T-helper 1 cell treated with Interleukin-12 subunit alpha and Interleukin-12 subunit beta and Interleukin-4 antibody, amounts not matched to agents 30 μg/mL and 1 μg/mL, for 36 hours (primary cell): ENCODE results near the gene TMEM150A.
"Not testable (repeated sequence)": the region's sequence is repeated elsewhere in the genome, so short reads cannot be mapped to it uniquely, and the experiment has no call there.

Source experiments
- H3K27ac Mint-ChIP-seq: one replicate; pipeline ENCODE4 v1.8.0; 2021; ENCODE audit warnings: mild to moderate bottlenecking, mixed read lengths
- H3K27me3 Mint-ChIP-seq: one replicate; pipeline ENCODE4 v1.8.0; 2021; ENCODE audit warnings: low read depth, mixed read lengths
- H3K36me3 Mint-ChIP-seq: one replicate; pipeline ENCODE4 v1.8.0; 2021; ENCODE audit warnings: low read depth, mixed read lengths
- H3K4me1 Mint-ChIP-seq: one replicate; pipeline ENCODE4 v1.8.0; 2021; ENCODE audit warnings: low read depth, mixed read lengths
- H3K4me3 Mint-ChIP-seq: one replicate; pipeline ENCODE4 v1.8.0; 2021; ENCODE audit warnings: mild to moderate bottlenecking, moderate library complexity, mixed read lengths
- H3K9me3 Mint-ChIP-seq: one replicate; pipeline ENCODE4 v1.8.0; 2021; ENCODE audit warnings: mixed read lengths

Gene TMEM150A

GRCh38 chr2:85578243-85579180 is 24.0 kb downstream of the TMEM150A start:
- H3K27me3 Mint-ChIP-seq, result no peaks in the 10 kb centered on the region
- H3K36me3 Mint-ChIP-seq, result peaks cover 27% of the 10 kb centered on the region
- peak overlapping the region; percentile 77 for H3K27ac Mint-ChIP-seq
- peaks cover 39% of the 10 kb centered on the region for H3K4me1 Mint-ChIP-seq
- no peaks in the 10 kb centered on the region for H3K9me3 Mint-ChIP-seq
- peak overlapping the region; percentile 93 for H3K4me3 Mint-ChIP-seq

- Mint-ChIP-seq H3K4me3 (peak within 1 kb of the TSS; percentile 93), H3K27me3 (peaks cover 3% of the 10 kb centered on the region), H3K4me1 (peaks cover 33% of the 10 kb centered on the region), H3K36me3 (peaks cover 25% of the 10 kb centered on the region), H3K27ac (peak within 1 kb of the TSS; percentile 77), H3K9me3 (no peaks in the 10 kb centered on the region)
These were observed 24.9 kb downstream of the TMEM150A start, which contains the start of gene VAMP8 for GRCh38 chr2:85577386-85578242. Gene VAMP8, plus strand, starts transcription at chr2:85577586. Its CDS starts 61 bp downstream, at chr2:85577647.

GRCh38 chr2:85577063-85577385 is 25.5 kb downstream of the TMEM150A start:
- H3K4me3 Mint-ChIP-seq, result peak overlapping the region; percentile 93
- peaks cover 33% of the 10 kb centered on the region for H3K4me1 Mint-ChIP-seq
- H3K9me3 Mint-ChIP-seq, result no peaks in the 10 kb centered on the region
- H3K27me3 Mint-ChIP-seq, result peaks cover 7% of the 10 kb centered on the region
- peaks cover 19% of the 10 kb centered on the region for H3K36me3 Mint-ChIP-seq
- H3K27ac Mint-ChIP-seq, result peak overlapping the region; percentile 77

GRCh38 chr2:85575739-85576138 is 26.8 kb downstream of the TMEM150A start:
- H3K4me3 Mint-ChIP-seq, result no peak overlapping the region
- peaks cover 27% of the 10 kb centered on the region for H3K4me1 Mint-ChIP-seq
- H3K36me3 Mint-ChIP-seq, result peaks cover 11% of the 10 kb centered on the region
- H3K27ac Mint-ChIP-seq, result no peak overlapping the region
- H3K27me3 Mint-ChIP-seq, result peaks cover 19% of the 10 kb centered on the region
- no peaks in the 10 kb centered on the region for H3K9me3 Mint-ChIP-seq

- H3K27me3 Mint-ChIP-seq, result peaks cover 22% of the 10 kb centered on the region
- no peak overlapping the region for H3K4me3 Mint-ChIP-seq
- H3K9me3 Mint-ChIP-seq, result no peaks in the 10 kb centered on the region
- H3K4me1 Mint-ChIP-seq, result peaks cover 8% of the 10 kb centered on the region
- H3K27ac Mint-ChIP-seq, result no peak overlapping the region
- H3K36me3 Mint-ChIP-seq, result no peaks in the 10 kb centered on the region
These were observed 36.2 kb downstream of the TMEM150A start for GRCh38 chr2:85566265-85566664.

GRCh38 chr2:85564144-85564563 is 38.3 kb downstream of the TMEM150A start:
- H3K9me3 Mint-ChIP-seq, result no peaks in the 10 kb centered on the region
- peaks cover 7% of the 10 kb centered on the region for H3K27me3 Mint-ChIP-seq
- H3K4me3 Mint-ChIP-seq, result peak overlapping the region; percentile 8
- no peaks in the 10 kb centered on the region for H3K36me3 Mint-ChIP-seq
- H3K27ac Mint-ChIP-seq, result peak overlapping the region; percentile 14
- peaks cover 20% of the 10 kb centered on the region for H3K4me1 Mint-ChIP-seq

GRCh38 chr2:85561280-85562212 is 41.0 kb downstream of the TMEM150A start, which contains the start of gene GGCX:
Gene GGCX, minus strand, starts transcription at chr2:85561493. Its CDS starts 65 bp downstream, at chr2:85561428.
- Mint-ChIP-seq H3K4me3 (peak within 1 kb of the TSS; percentile 91), H3K4me1 (peaks cover 22% of the 10 kb centered on the region), H3K27me3 (peaks cover 4% of the 10 kb centered on the region)

GRCh38 chr2:85560812-85561279 is 41.7 kb downstream of the TMEM150A start:
- Mint-ChIP-seq H3K27me3 (peaks cover 4% of the 10 kb centered on the region), H3K36me3 (peaks cover 2% of the 10 kb centered on the region), H3K27ac (peak overlapping the region; percentile 93), H3K4me1 (peaks cover 22% of the 10 kb centered on the region), H3K4me3 (peak overlapping the region; percentile 91), H3K9me3 (no peaks in the 10 kb centered on the region)

More at GRCh38 chr2:85561280-85562212, 41.0 kb downstream of the TMEM150A start, which contains the start of gene GGCX:
- H3K9me3 Mint-ChIP-seq, result no peaks in the 10 kb centered on the region
- peak within 1 kb of the TSS; percentile 93 for H3K27ac Mint-ChIP-seq
- no peaks in the 10 kb centered on the region for H3K36me3 Mint-ChIP-seq

GRCh38 chr2:85560403-85560726 is 42.1 kb downstream of the TMEM150A start:
- not testable (repeated sequence) for H3K36me3 Mint-ChIP-seq, H3K27me3 Mint-ChIP-seq, H3K9me3 Mint-ChIP-seq
- Mint-ChIP-seq H3K27ac (peak overlapping the region; percentile 93), H3K4me1 (peaks cover 22% of the 10 kb centered on the region), H3K4me3 (peak overlapping the region; percentile 91)

- Mint-ChIP-seq H3K36me3 (peaks cover 15% of the 10 kb centered on the region), H3K4me1 (peaks cover 16% of the 10 kb centered on the region), H3K9me3 (no peaks in the 10 kb centered on the region), H3K27me3 (no peaks in the 10 kb centered on the region), H3K4me3 (no peak overlapping the region), H3K27ac (no peak overlapping the region)
These were observed 44.3 kb downstream of the TMEM150A start for GRCh38 chr2:85558160-85558559.

- Mint-ChIP-seq H3K4me1 (peaks cover 18% of the 10 kb centered on the region), H3K9me3 (no peaks in the 10 kb centered on the region), H3K27me3 (no peaks in the 10 kb centered on the region), H3K4me3 (no peak overlapping the region), H3K27ac (no peak overlapping the region), H3K36me3 (peaks cover 24% of the 10 kb centered on the region)
These were observed 45.4 kb downstream of the TMEM150A start for GRCh38 chr2:85557130-85557529.

- H3K9me3 Mint-ChIP-seq, result no peaks in the 10 kb centered on the region
- H3K27me3 Mint-ChIP-seq, result no peaks in the 10 kb centered on the region
- H3K4me1 Mint-ChIP-seq, result peaks cover 14% of the 10 kb centered on the region
- no peak overlapping the region for H3K27ac Mint-ChIP-seq
- H3K36me3 Mint-ChIP-seq, result peaks cover 36% of the 10 kb centered on the region
- H3K4me3 Mint-ChIP-seq, result no peak overlapping the region
These were observed 47.4 kb downstream of the TMEM150A start for GRCh38 chr2:85554980-85555612.

GRCh38 chr2:85553184-85553583 is 49.3 kb downstream of the TMEM150A start:
- Mint-ChIP-seq H3K4me3 (no peak overlapping the region), H3K27ac (no peak overlapping the region), H3K36me3 (peaks cover 42% of the 10 kb centered on the region), H3K27me3 (no peaks in the 10 kb centered on the region), H3K9me3 (no peaks in the 10 kb centered on the region), H3K4me1 (peaks cover 10% of the 10 kb centered on the region)
